ENCODE results near the gene CSTPP1.

DNA sequence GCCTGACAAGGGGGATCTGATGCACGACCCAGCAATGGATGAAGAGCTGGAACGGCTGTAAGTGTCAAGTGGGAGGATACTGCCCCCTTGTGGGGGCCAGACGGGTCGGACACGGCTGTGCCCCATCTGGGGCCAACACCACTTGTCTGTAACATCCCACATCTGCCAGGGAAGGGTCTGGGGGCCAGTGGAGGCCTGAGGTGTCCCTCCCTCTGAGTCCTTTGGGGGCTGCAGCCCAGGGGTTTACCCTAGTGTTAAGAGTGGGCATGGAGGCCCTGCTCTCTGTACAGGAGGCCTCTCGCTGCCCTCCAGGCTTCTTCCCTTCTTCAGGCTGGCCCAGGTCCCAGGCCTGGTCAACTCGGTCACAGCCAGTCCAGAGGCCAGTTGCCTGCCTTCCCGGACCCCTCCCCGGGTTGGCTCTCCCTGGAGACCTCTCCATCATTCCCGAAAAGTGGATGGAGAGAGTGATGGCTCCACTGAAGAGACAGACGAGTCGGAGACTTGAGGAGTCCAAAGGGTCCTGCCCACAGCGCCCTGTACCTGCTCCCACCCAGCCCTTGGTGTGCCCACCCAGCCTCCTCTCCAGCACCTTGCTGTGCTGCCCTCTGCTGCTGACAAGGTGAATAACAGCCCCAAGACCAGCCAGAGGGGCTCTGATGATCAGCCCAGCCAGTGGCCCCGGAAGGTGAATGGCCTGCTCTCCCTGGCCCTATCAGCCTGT is 224.7 kb downstream of the CSTPP1 start:
- TF ChIP-seq, protein P1, sequence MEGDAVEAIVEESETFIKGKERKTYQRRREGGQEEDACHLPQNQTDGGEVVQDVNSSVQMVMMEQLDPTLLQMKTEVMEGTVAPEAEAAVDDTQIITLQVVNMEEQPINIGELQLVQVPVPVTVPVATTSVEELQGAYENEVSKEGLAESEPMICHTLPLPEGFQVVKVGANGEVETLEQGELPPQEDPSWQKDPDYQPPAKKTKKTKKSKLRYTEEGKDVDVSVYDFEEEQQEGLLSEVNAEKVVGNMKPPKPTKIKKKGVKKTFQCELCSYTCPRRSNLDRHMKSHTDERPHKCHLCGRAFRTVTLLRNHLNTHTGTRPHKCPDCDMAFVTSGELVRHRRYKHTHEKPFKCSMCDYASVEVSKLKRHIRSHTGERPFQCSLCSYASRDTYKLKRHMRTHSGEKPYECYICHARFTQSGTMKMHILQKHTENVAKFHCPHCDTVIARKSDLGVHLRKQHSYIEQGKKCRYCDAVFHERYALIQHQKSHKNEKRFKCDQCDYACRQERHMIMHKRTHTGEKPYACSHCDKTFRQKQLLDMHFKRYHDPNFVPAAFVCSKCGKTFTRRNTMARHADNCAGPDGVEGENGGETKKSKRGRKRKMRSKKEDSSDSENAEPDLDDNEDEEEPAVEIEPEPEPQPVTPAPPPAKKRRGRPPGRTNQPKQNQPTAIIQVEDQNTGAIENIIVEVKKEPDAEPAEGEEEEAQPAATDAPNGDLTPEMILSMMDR (IDR thresholded peaks at IDR 0.05) = peak; percentile 82
- TF ChIP-seq ZFX (IDR thresholded peaks at IDR 0.05; ENCODE audit: borderline replicate concordance) = no peak

All from 22Rv1 (cell line).